Endodermal cell (in vitro differentiated cells): ENCODE data around the gene BCCIP. TPM values are rescaled to one million over a fixed set of nuclear protein-coding genes. Genes with fewer than 3 reads are reported as not detected.

ENCODE experiments used
- DNase-seq: peaks from one replicate; pipeline ENCODE4 v3.0.0-alpha.2; 2017
- H3K27ac ChIP-seq: 2 replicates; pipeline ENCODE4 v1.5.1; 2013; ENCODE audit warnings: mild to moderate bottlenecking, low read depth, low read length, moderate library complexity
- H3K27me3 ChIP-seq: 2 replicates; pipeline ENCODE4 v1.6.1; 2013; ENCODE audit warnings: mild to moderate bottlenecking, low read length, moderate library complexity; ENCODE audit not compliant: insufficient read depth, control insufficient read depth, poor library complexity, severe bottlenecking
- H3K36me3 ChIP-seq: 2 replicates; pipeline ENCODE4 v1.7.0; 2013; ENCODE audit warnings: mild to moderate bottlenecking, low read length, moderate library complexity; ENCODE audit not compliant: control insufficient read depth, insufficient read depth
- H3K4me1 ChIP-seq: one replicate; pipeline ENCODE4 v1.7.0; 2013; ENCODE audit warnings: low read length; ENCODE audit not compliant: control insufficient read depth, insufficient read depth
- H3K4me3 ChIP-seq: 2 replicates; pipeline ENCODE4 v1.5.1; 2013; ENCODE audit warnings: mild to moderate bottlenecking, low read length, moderate library complexity
- H3K9ac ChIP-seq: 2 replicates; pipeline ENCODE4 v1.6.1; 2013; ENCODE audit warnings: mild to moderate bottlenecking, low read length, moderate library complexity; ENCODE audit not compliant: poor library complexity, severe bottlenecking; ENCODE audit errors: extremely low read depth
- H3K9me3 ChIP-seq: 2 replicates; pipeline ENCODE4 v1.6.1; 2013; ENCODE audit warnings: mild to moderate bottlenecking, low read length, moderate library complexity; ENCODE audit not compliant: control insufficient read depth
- H3K27ac Mint-ChIP-seq: 2 replicates; pipeline ENCODE4 v1.8.0; 2020; ENCODE audit warnings: mixed read lengths
- H3K27me3 Mint-ChIP-seq: 2 replicates; pipeline ENCODE4 v1.8.0; 2021; ENCODE audit warnings: mild to moderate bottlenecking, mixed read lengths; ENCODE audit not compliant: insufficient read depth
- H3K36me3 Mint-ChIP-seq: 2 replicates; pipeline ENCODE4 v1.8.0; 2020; ENCODE audit warnings: low read depth, mixed read lengths
- H3K4me1 Mint-ChIP-seq: 2 replicates; pipeline ENCODE4 v1.8.0; 2020; ENCODE audit warnings: mixed read lengths
- H3K4me3 Mint-ChIP-seq: 2 replicates; pipeline ENCODE4 v1.8.0; 2020; ENCODE audit warnings: mild to moderate bottlenecking, moderate library complexity, mixed read lengths
- H3K9me3 Mint-ChIP-seq: 2 replicates; pipeline ENCODE4 v1.8.0; 2020; ENCODE audit warnings: mild to moderate bottlenecking, mixed read lengths
- CTCF ChIP-seq: fragments of 200-600 bp; sonication (generic); conservative IDR thresholded peaks from 2 replicates; pipeline ENCODE4 v1.5.0; 2021; ENCODE audit warnings: antibody characterized with exemption, mild to moderate bottlenecking
- WGBS, 2 experiments: methylation state at CpG; one replicate each; pipeline versions ENCODE4 v1.1.5 to v1.1.7; 2013; ENCODE audit warnings: missing lambda C conversion rate in 2 of 2, mixed read lengths in 1 of 2; ENCODE audit not compliant: insufficient coverage in 1 of 2, insufficient read length in 1 of 2; 5-methylcytosine and 5-hydroxymethylcytosine counted together
- total RNA-seq, 2 donors: library from RNA; stranded (reverse); fragmentation: NEBNext Ultra II Directional in 1 of 2; extraction: Animal tissue kit (Norgen Biotek cat#: 25700) in 1 of 2; gene quantifications; 2 replicates in 1 of 2; 3 replicates in 1 of 2; pipeline ENCODE4 v1.2.1, GENCODE V29; 2021

The BCCIP gene
- total RNA-seq, 2 donors from 2014 or later, result 84.4 to 93.8 TPM

GRCh38 chr10:125820701-125821100, 2.6 kb upstream of the BCCIP start:
- WGBS, 2 experiments, result 67 to 75% methylated on average over 1 of the region's 1 CpG
- Mint-ChIP-seq H3K4me1 (peaks cover 21% of the 10 kb centered on the region), H3K4me3 (no peak overlapping the region), H3K27me3 (no peaks in the 10 kb centered on the region), H3K27ac (no peak overlapping the region), H3K9me3 (no peaks in the 10 kb centered on the region), H3K36me3 (peaks cover 2% of the 10 kb centered on the region)
- TF ChIP-seq CTCF, result no peak
- Histone ChIP-seq H3K36me3 (peaks cover 12% of the 10 kb centered on the region), H3K27me3 (no peaks in the 10 kb centered on the region), H3K27ac (no peak overlapping the region), H3K9me3 (no peaks in the 10 kb centered on the region), H3K4me3 (peak overlapping the region; percentile 19), H3K9ac (no peak overlapping the region), H3K4me1 (no peaks in the 10 kb centered on the region)
- peak; percentile 32 for DNase-seq

GRCh38 chr10:125823663-125824251, 411 bp downstream of the BCCIP start:
- H3K9me3 Mint-ChIP-seq, result no peaks in the 10 kb centered on the region
- no peak for DNase-seq

GRCh38 chr10:125824736-125825135, 1.4 kb downstream of the BCCIP start:
- Histone ChIP-seq H3K27ac (no peak overlapping the region), H3K9me3 (no peaks in the 10 kb centered on the region), H3K4me3 (peak overlapping the region; percentile 97), H3K36me3 (peaks cover 42% of the 10 kb centered on the region), H3K27me3 (no peaks in the 10 kb centered on the region), H3K9ac (peak overlapping the region; percentile 79), H3K4me1 (no peaks in the 10 kb centered on the region)
- peaks cover 31% of the 10 kb centered on the region for H3K36me3 Mint-ChIP-seq
- H3K27ac Mint-ChIP-seq, result no peak overlapping the region
- H3K27me3 Mint-ChIP-seq, result no peaks in the 10 kb centered on the region
- no peaks in the 10 kb centered on the region for H3K9me3 Mint-ChIP-seq
- 86 to 88% methylated on average over 1 of the region's 1 CpG for WGBS, 2 experiments
- peaks cover 37% of the 10 kb centered on the region for H3K4me1 Mint-ChIP-seq
- TF ChIP-seq CTCF, result no peak
- DNase-seq, result peak; percentile 15
- no peak overlapping the region for H3K4me3 Mint-ChIP-seq

More at GRCh38 chr10:125823663-125824251, 411 bp downstream of the BCCIP start:
- no peak for TF ChIP-seq CTCF
- Mint-ChIP-seq H3K4me1 (peaks cover 37% of the 10 kb centered on the region), H3K27me3 (no peaks in the 10 kb centered on the region), H3K4me3 (no peak overlapping the region), H3K36me3 (peaks cover 21% of the 10 kb centered on the region), H3K27ac (no peak overlapping the region)
- Histone ChIP-seq H3K36me3 (peaks cover 33% of the 10 kb centered on the region), H3K27ac (peak overlapping the region; percentile 95), H3K9me3 (no peaks in the 10 kb centered on the region), H3K27me3 (no peaks in the 10 kb centered on the region), H3K9ac (peak overlapping the region; percentile 79), H3K4me1 (no peaks in the 10 kb centered on the region), H3K4me3 (peak overlapping the region; percentile 97)
- WGBS, 2 experiments, result 0% methylated on average over 13 to 20 of the region's 20 CpGs
